ENCODE measurements around the gene NPHP4.
"Not testable (repeated sequence)": the region's sequence is repeated elsewhere in the genome, so short reads cannot be mapped to it uniquely, and the experiment has no call there.

Gene NPHP4

DNA sequence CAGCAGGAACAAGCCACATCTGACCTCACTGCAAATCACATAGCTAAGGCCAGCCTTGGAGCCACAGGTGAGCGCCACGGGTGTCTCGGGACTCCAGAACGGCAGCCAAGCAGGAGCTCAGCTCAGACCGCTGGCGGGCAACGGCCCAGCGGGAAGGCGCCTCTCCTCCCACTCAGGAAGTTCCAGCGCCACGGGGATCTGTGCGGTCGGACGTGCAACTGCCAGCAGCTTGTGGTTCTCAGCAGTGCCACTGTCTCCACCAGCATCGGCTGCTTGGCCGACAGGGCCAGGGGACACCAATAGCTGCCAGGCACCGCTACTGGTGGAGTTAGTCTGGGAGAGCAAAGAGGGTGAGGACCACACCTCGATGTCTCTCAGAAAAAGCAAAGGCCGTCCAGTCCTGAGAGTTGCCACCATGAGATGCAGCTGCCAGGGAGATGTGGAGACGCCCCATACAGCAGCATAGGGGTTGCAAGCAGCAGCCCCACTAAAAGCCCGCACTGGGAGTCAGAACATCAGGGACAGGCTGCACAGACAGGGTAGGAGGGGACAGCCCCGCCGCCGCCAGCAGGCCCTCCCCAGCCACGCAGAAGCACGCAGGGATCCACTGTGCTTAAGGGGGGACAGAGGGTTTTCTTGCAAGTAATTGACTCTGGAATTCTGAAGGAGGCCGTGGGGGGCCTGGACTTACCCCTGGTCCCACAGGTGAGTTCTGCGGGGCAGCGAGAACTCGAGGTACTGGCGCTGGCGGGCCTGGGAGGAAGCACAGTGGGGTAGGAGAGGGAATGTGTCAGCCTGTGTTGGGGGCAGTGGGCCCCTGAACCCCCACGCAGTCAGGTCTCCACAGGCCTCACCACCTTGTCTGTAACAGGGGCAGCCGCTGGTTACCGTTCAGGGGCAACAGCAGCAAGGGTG, 83.5 kb downstream of the NPHP4 start:
- no peak for DNase-seq

DNA sequence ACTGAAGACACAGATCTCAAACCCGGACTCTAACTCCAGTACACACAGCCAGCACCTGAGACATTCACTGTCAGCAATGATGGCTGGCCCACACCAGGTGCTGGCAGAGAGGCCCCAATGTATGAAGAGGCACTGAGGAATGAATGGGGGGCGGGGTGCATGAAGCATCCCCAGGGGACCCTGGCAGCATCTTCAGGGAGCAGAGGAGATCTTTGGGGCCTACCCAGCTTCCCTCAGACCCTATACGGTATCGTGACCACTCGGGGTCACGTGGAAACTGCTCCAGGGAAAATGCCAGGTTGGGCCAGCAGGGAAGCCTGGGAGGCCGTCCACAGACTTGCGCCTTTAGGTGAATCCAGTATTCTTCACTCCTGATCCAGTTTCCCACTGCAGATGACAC, 84.3 kb downstream of the NPHP4 start:
- no peak for DNase-seq

DNA sequence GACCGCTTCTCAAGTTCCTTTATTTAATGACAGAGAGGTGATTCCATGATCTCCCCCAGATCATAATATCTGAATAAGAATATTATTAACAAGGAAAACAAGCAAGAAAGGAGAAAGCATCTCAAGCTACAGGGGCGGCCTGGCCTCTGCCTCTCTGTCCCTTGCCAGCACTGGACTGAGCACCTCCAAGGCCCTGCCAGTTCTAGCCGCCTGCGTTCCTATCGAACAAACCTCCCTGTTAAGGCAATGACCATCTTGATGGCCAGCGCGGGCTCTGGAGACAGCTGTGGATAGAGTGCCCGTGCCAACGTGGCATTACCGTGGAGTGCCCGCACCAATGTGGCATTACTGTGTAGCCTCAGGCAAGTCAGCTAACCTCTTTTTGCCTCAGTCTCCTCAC, 84.8 kb downstream of the NPHP4 start:
- DNase-seq = no peak

DNA sequence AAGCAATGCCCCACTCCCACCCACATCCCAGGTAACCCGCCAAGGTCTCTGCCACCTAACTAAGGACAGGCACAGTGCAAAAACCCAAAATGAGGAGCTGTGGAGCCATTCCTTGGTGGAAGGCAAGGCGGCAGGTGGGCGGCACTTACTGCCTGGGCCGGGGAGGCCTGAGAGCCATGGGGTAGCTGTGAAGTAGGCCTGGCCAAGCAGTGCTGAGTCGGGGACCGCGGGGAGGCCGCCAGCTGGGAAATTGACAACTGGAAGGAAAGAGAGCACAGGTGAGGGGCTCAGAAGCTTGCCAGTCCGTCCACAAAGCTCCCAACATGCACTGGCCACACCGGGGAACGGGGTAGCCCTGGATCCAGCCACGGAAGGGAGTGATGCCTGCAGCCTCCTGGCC, 85.3 kb downstream of the NPHP4 start:
- no peak for DNase-seq

DNA sequence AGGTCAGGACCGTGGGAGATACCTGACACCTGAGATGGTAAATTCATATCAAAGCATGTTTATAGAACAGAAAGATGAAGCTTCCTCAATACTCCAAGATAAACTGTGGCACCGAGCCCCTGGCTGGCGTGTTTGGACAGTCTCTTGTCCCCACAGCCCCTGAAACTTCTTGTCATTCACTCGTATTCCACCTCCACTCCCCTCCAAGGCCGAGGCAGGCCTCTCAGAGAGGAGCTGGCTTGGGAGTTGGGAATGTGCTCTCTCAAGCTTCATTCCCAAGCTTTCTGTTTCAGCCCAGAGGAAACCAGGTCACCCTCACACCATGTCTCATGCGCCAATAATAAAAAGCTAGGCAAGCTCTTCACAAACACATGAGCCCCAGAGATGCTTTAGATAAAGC, 86.1 kb downstream of the NPHP4 start:
- DNase-seq = no peak

DNA sequence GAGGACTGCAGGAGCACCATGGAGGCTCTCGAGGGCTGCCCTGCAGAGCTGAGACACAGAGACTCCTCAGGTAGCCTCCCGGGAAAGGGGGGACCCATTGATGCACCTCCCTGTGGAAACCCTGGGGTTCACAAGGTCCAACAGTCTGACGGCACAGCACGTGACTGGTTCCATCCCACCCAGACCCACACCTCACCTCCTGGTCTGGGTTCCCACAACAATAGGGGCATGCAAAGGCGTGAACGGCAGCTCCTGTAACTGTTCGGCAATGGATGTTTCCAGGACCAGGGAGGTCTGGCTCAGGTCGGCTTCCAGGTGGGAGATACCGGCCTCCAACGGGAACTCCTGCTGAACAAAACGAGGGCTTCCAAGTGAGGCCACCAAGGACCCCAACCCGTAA, 86.8 kb downstream of the NPHP4 start:
- no peak for DNase-seq

DNA sequence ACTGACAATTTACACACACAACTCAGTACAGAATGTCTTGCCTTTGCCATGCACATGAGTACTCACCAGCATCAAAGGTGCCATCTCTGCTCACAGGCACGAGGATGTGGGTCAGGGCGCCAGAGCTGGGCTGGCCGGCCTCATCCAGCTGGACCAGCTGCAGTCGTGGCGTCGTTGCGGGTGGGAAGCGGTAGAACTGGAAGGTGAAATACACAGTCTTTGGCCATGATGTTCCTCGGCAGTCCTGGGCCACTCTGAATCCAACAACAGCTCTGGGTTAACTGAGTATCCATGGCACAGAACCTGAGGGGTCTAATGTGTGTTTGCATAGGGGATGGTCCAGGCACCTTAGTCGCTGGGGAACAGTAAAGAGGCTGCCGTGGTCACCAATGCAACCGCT, 87.7 kb downstream of the NPHP4 start:
- DNase-seq = no peak

DNA sequence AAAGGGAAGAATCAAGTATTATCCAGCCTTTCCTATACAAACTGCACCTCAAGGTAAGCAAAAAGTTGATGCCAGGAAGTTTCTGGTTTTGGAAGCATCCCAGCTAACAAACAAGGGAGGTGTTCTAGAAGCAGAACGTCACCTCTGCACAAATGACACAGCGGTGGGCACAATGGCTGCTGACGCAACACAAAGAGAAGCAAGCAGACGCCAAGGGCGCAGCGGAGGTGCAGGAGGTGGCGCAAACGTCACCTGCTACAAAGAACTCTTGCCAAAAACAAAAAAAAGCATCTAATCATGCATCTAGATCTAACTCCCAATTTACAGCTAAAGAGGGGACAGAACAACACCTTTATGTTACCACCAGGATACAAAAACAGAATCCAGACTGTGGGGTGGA, 88.5 kb downstream of the NPHP4 start:
- DNase-seq = no peak

DNA sequence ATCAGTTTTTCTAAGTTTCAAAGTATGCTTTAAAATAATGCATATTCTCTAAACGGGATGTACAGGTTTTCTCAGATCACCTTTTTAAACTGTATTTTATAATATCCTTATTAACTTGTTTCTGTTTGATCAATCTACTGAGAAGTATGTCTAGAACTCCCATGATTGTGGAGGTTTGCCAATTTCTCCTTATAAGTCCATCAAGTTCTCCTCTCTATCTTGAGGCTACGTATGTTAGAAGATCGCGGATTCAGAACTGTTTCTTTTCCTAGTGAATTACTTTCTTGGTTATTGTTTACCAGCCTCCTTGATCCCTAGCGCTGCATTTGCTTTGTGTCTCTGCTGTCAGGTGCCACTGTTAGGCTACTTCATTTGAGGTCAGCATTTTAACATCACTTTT, 89.2 kb downstream of the NPHP4 start:
- no peak for DNase-seq

DNA sequence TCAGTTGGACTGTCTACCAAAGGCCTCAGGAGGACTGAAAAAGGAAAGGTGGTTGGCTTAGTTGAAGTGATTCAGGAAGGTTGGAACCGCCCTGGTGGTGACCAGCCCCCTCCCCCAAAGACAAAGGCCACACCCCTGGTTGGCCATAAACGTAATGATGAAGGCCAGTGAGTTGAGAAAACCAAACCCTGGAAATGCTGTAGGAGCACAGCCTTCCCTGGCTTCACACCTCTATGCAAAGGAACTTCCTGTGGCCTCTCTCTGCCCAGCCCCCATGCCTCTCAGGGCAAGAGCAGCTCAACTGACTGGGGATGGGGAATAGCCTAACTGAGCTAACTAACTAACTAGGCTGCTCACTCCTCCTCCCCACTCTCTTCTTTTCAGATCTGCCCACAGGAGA, 90.4 kb downstream of the NPHP4 start:
- DNase-seq = no peak

DNA sequence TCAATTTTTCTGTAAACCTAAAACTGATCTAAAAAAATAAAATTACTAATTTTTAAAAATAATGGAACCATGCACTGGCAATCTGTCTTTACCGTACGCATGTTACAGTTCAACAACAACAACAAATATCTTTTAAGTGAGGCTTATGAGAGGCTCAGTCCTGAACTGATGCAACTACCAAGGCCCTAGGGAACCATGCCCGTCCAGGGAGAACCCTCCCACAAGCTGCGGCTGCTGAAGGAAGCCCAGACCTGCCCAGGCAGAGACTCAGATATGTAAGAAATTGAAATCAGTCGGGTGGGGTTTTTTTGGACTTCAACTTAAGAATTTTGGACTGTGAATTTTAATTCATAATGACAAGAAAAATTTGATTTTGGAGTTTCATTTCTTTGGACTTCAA, 91.1 kb downstream of the NPHP4 start:
- no peak for DNase-seq

DNA sequence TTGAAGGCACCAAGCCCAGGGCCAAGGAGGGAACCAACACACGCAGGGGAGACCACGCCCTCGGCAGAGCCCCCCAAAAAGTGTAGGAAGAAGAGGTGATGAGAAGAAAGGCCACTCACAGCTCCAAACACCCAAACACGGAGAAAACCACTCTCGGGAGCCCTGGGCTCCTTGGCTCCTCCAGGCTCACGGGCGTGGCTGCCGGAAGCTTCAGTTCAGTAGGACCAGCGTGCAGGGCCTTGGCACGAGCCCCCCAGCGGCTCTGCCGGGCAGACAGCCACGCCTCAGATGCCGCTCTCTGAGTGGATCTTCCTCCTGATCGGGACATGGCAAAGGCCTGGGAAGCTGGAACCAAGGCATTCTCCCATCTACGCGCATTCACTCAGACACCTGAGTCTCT, 94.0 kb downstream of the NPHP4 start:
- no peak for DNase-seq

DNA sequence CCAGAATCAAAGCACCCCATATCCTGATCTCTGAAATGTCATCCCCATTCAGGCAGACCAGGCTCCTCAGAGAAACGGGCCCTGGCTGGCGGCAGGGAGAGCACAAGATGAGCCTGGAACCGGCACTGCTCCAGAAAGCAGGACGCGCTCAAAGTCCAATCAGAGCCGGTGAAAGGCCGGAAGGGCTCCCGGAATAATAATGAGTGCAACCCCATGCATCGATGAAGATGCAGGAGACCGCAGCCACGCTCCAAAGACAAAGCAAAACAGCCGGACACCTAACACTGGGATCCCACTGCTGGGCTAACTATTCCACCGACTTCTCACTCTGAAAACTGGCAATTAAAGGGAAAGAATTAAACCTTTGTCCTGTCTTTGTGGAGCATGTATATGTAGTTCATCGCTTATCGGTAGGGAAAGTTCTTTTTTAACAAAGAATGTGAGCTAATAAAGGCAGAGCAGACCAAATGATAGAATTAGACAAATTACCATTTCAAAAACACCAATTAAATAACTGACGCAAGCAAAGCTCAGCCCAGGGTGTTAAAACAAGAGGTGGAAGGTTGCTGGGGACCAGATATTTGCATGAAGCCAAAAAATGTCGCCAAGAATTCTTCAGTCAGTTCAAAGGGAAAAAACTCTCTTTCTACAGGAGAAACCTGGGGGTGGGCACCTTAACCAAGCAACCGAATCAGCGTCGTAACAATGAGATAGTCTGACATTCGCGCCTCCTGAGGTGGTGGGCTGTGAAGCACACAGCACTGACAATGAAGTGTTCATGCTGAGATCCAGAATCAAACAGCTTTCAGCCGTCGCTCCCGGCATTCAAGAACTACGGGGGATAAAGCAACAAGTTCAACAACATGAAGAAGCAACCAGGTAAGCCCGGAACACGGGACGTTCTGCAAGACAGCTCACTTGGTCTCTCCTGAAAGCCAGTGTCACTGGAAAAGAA, 95.2 kb downstream of the NPHP4 start:
- DNase-seq = no peak

DNA sequence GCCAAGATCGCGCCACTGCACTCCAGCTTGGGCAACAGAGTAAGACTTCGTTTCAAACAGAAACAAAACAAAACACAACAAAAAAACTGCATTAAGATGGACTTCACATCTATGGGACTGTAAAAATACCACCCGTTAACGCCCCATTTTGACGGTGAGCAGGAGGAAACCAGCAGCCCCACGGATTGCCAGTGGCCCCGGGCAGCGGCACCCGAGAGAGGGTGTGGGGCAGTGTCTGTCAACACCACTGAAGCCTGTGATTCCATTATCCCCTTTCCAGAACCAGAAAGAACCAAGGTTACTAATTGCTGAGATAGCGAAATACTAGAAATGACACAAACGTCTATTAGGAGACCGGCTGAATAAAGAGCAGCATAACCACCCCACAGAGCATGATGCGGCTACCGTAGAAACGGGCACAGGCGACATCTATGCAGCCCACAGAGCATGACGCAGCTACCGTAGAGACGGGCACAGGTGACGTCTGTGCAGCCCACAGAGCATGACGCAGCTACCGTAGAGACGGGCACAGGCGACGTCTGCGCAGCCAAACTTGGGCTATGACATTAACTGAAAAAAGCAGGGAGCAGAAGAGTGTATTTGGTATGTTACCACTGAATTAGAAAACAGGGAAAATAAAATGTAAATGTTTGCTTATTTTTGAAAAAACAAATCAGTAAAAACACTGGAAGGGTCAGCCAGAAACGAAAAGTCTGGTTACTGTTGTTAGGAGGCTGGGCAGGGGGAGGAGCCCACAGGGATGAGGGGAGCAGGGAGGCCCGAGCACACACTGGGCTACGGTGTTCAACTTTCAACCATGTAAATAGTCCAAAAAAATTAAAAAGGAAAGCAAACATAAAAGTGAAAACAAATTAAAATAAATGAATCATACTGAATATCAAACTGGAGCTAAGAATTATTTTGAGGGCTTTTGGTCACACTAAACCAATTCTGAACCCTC, 96.5 kb downstream of the NPHP4 start:
- no peak for DNase-seq

DNA sequence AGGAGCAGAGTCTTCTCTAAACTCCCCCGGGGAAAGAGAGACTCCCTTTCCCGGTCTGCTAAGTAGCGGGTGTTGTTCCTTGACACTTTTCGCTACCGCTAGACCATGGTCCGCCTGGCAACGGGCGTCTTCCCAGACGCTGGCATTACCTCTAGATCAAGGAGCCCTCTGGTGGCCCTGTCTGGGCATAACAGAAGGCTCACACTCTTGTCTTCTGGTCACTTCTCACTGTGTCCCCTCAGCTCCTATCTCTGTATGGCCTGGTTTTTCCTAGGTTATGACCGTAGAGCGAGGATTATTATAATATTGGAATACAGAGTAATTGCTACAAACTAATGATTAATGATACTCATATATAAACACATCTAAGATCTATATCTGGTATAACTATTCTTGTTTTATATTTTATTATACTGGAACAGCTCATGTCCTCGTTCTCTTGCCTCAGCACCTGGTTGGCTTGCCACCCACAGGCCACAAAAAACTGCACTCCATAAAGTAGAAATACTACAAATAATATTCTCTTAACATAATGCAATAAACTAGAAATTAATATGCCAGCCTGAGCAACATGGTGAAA, 98.4 kb downstream of the NPHP4 start:
- not testable (repeated sequence) for DNase-seq

DNA sequence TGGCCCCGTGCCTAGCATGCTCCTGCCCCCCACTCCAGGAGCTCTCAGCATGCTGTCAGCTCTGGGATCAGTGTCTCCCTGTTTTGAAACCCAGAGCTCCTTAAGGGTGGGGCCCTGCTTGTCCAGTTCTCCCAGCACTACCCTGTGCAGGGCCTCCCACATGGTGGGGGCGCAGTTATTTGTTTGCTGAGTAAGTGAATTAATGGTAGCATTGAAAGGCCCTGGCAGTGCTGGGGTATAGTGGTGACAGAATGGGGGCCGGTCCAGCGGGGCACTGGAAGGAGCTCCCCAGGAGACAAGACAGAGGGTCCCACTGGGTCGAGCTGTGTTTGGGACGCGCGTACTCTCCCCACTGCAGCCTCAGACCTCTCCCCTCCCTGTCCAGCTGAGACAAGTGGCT, 99.9 kb downstream of the NPHP4 start:
- no peak for DNase-seq

DNA sequence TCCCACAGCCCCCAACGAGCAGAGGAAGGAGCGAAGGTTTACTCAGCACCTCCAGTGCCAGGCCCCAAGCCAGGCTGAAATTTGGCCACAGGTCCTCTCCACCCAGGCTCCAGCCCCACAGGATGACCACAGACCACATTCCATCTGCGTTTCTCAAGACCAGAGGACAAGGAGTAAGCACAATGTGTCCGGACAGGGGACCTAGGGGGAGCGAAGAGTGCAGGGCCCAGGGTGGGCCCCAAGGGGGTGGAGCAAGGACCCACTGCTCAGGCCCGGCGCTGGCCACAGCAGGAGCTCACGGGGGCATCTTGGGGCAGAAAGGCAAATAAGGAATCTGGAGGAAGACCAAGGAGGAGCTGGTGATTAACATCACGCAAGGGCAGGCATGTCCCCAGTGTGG, 100.5 kb downstream of the NPHP4 start:
- peak; percentile 20 for DNase-seq

DNA sequence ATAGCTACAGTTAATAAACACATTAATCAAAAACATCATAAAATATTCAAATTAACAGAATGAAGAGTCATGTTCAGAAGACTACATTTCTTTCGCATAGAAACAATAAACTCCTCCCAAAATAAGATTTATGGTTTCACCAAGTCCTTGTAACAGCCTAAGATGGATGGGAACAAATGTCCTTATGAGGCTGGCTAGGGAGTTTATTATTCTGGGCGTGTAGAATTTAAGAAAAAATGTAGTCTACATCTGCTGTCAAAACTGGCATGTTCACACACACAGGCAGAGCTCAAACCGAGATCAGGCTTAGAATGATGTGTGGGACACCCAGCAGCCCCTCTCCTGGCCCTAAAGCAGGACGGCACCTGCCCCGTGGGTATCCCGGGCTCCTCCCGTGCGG, 101.1 kb downstream of the NPHP4 start:
- no peak for DNase-seq

DNA sequence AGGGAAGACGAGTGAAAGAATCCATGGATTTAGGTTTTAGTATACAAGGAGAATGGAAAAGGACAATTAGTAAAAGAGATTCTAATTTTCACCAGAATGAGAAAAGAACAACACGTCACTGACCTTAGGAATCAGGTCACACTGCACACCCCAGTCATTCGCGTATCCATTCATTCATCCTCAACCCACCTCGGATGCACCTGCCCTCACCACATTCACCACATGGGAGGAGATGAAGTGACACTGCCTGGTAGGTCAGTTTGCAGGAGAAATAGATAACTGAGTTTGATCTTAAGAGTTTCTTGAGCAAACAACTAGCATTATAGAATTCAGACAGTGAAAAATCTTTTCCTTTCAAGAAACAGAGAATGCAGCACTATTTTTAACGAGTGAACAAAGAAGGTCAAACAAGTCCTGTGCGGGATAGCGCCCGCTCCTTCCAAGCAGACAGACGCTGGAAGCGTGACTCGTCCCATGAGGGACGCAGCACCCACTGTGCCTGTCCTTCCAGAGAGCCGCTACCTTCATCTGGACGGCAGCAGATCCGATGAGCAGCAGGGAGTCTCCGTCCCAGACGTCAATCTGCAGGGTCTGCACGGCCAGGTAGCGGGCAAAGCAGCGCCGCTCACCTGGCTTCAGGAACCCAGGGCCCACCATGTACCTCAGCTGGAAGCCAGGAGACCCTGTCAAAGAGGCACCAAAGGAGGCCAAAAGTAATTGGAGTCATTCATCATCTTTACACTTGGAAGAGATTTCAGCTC, 101.7 kb downstream of the NPHP4 start:
- no peak for DNase-seq

DNA sequence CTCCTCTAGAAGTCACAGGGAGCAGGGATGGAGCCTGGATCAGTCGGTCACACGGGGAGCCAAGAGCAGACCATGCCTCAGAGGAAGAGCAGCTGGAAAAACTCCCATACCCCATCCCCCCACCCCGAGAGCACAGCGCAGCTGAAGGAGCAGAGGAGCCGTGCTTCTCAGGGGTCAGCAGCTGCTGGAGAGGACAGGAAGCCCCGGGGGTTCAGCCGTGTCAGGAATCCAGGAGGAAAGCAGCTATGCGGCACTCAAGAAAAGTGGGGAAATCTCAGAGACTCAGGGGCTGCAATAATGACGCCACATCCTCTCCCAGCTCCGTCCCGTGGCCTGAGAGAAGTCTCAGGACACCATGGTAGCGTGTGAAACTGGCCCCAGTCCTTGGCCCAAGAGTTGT, 102.3 kb downstream of the NPHP4 start:
- no peak for DNase-seq

DNA sequence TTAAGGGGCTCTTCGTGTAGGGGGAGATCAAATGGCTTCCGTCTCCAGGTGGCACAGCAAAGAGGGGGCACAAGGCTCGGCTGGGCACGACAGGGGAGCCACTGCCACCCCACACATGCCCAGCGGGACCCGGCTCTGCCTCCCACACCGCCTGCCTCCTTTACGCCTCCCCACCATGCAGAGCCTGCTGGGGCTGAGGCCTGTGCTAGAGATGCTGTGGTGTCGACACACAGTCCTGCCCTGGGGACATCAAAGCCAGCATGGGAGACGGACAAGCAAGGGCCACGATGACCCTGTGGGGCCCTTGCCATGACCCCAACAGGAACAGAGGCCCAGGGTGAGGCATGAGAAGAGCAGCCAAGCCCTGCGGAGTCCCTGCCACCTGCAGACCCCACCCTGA, 102.8 kb downstream of the NPHP4 start:
- DNase-seq = no peak
